IMR-90 (cell line): ENCODE results near the gene KCNMA1. TPM values are rescaled to one million over a fixed set of nuclear protein-coding genes. Genes with fewer than 3 reads are reported as not detected.

ENCODE experiments used
- ATAC-seq: fragments of 200-7000 bp; cut with Tn5 transposase; 2 replicates; pipeline ENCODE4 v1.9.1; 2020; ENCODE audit warnings: low read depth, mild to moderate bottlenecking, moderate library complexity
- BruUV-seq: library from RNA; stranded (reverse); fragments of 400-500 nt; replicated peaks from 2 replicates; lab custom pipeline; 2021; lab: Mats Ljungman, UMichigan
- CTCF ChIA-PET: fragments of 300-600 bp; formaldehyde crosslinking; extraction: SDS; loops from one replicate; lab custom pipeline; 2021; ENCODE audit warnings: antibody characterized with exemption; lab: Yijun Ruan, JAX
- POLR2A ChIA-PET: fragments of 300-600 bp; sonication (Branson Sonifier 250); formaldehyde crosslinking; loops from one replicate; lab custom pipeline; 2022; ENCODE audit warnings: antibody characterized with exemption; ENCODE audit not compliant: unreplicated experiment; lab: Charles Lee
- DNase-seq: peaks from one replicate; pipeline ENCODE4 v3.0.0; 2013
- H2AFZ ChIP-seq: replicated peaks from 2 replicates; pipeline ENCODE3; 2013; ENCODE audit warnings: low read length, mild to moderate bottlenecking; ENCODE audit not compliant: poor library complexity
- H2AK5ac ChIP-seq: 2 replicates; pipeline ENCODE4 v1.6.1; 2013; ENCODE audit warnings: low read depth, low read length, inconsistent platforms
- H2AK9ac ChIP-seq: replicated peaks from 2 replicates; pipeline ENCODE3; 2013; ENCODE audit warnings: mild to moderate bottlenecking, low read depth, low read length, moderate library complexity; ENCODE audit not compliant: poor library complexity
- H2BK120ac ChIP-seq: 2 replicates; pipeline ENCODE4 v1.6.1; 2013; ENCODE audit warnings: low read depth, low read length, inconsistent platforms
- H2BK15ac ChIP-seq: 3 replicates; pipeline ENCODE4 v1.6.1; 2013; ENCODE audit warnings: low read depth, low read length, inconsistent platforms
- H2BK20ac ChIP-seq: 2 replicates; pipeline ENCODE4 v1.6.1; 2013; ENCODE audit warnings: low read depth, mild to moderate bottlenecking, inconsistent platforms, low read length, moderate library complexity
- H2BK5ac ChIP-seq: 2 replicates; pipeline ENCODE4 v1.6.1; 2013; ENCODE audit warnings: mild to moderate bottlenecking, low read depth, low read length, inconsistent platforms; ENCODE audit not compliant: poor library complexity, severe bottlenecking
- H3K14ac ChIP-seq: replicated peaks from 2 replicates; pipeline ENCODE4 v1.6.1; 2013; ENCODE audit warnings: low read depth, low read length, inconsistent platforms
- H3K18ac ChIP-seq: 2 replicates; pipeline ENCODE4 v1.6.1; 2013; ENCODE audit warnings: low read depth, low read length, control low read depth
- H3K23ac ChIP-seq: 2 replicates; pipeline ENCODE4 v1.6.1; 2013; ENCODE audit warnings: low read depth, low read length, inconsistent platforms
- H3K27ac ChIP-seq: 2 replicates; pipeline ENCODE4 v1.5.1; 2013; ENCODE audit warnings: mild to moderate bottlenecking, control low read depth, low read length; ENCODE audit not compliant: insufficient read depth
- H3K27me3 ChIP-seq: 2 replicates; pipeline ENCODE4 v1.6.1; 2013; ENCODE audit warnings: low read length; ENCODE audit not compliant: control insufficient read depth, insufficient read depth
- H3K36me3 ChIP-seq: 2 replicates; pipeline ENCODE4 v1.6.1; 2013; ENCODE audit warnings: low read length, mixed read lengths; ENCODE audit not compliant: control insufficient read depth, insufficient read depth
- H3K4ac ChIP-seq: 2 replicates; pipeline ENCODE4 v1.6.1; 2013; ENCODE audit warnings: low read depth, low read length, inconsistent platforms
- H3K4me1 ChIP-seq: 2 replicates; pipeline ENCODE4 v1.6.1; 2013; ENCODE audit warnings: low read length, mixed read lengths; ENCODE audit not compliant: control insufficient read depth, insufficient read depth
- H3K4me2 ChIP-seq: 2 replicates; pipeline ENCODE4 v1.6.1; 2013; ENCODE audit warnings: low read depth, mild to moderate bottlenecking, control low read depth, low read length, moderate library complexity
- H3K4me3 ChIP-seq: 2 replicates; pipeline ENCODE4 v1.5.1; 2013; ENCODE audit warnings: low read depth, mild to moderate bottlenecking, control low read depth, low read length, moderate library complexity; ENCODE audit not compliant: insufficient read depth
- H3K56ac ChIP-seq: 2 replicates; pipeline ENCODE4 v1.6.1; 2013; ENCODE audit warnings: low read length, inconsistent platforms; ENCODE audit not compliant: insufficient read depth; ENCODE audit errors: extremely low read depth
- H3K79me1 ChIP-seq, 2 experiments: 2 replicates each; pipeline ENCODE4 v1.6.1; 2013; ENCODE audit warnings: low read length in 2 of 2, inconsistent platforms in 1 of 2, low read depth in 1 of 2
- H3K9ac ChIP-seq: 2 replicates; pipeline ENCODE4 v1.6.1; 2013; ENCODE audit warnings: low read depth, low read length, control low read depth
- H3K9me1 ChIP-seq: 2 replicates; pipeline ENCODE4 v1.6.1; 2013; ENCODE audit warnings: low read length, inconsistent platforms; ENCODE audit not compliant: insufficient read depth
- H3K9me3 ChIP-seq: 2 replicates; pipeline ENCODE4 v1.6.1; 2013; ENCODE audit warnings: low read length; ENCODE audit not compliant: control insufficient read depth, insufficient read depth
- H4K20me1 ChIP-seq: 2 replicates; pipeline ENCODE4 v1.6.1; 2013; ENCODE audit warnings: low read length, inconsistent platforms; ENCODE audit not compliant: insufficient read depth
- H4K5ac ChIP-seq: 2 replicates; pipeline ENCODE4 v1.6.1; 2013; ENCODE audit warnings: mild to moderate bottlenecking, low read depth, low read length, control low read depth
- H4K8ac ChIP-seq, 2 experiments: 2 replicates each; pipeline ENCODE4 v1.6.1; 2013; ENCODE audit warnings: low read depth in 2 of 2, low read length in 2 of 2, control low read depth in 1 of 2, inconsistent platforms in 1 of 2
- H4K91ac ChIP-seq: 2 replicates; pipeline ENCODE4 v1.6.1; 2013; ENCODE audit warnings: low read depth, low read length, inconsistent platforms; ENCODE audit not compliant: insufficient read depth
- FOS ChIP-seq: fragments of 150-350 bp; IDR thresholded peaks from 2 replicates; pipeline ENCODE4 v1.6.1; 2016; ENCODE audit warnings: low read depth, low read length
- RAD21 ChIP-seq: IDR thresholded peaks from 2 replicates; pipeline ENCODE4 v1.6.1; 2012; ENCODE audit warnings: low read length, improper control_type of control experiment
- WGBS, 2 experiments: methylation state at CpG; one replicate each; pipeline versions ENCODE4 v1.1.5 to v1.1.7; 2013; ENCODE audit warnings: missing lambda C conversion rate in 2 of 2; ENCODE audit not compliant: insufficient read length in 1 of 2; ENCODE audit errors: extremely low coverage in 2 of 2; 5-methylcytosine and 5-hydroxymethylcytosine counted together
- dilution Hi-C: fragments of 300-500 bp; cut with HindIII; formaldehyde crosslinking; loops from one replicate; pipeline ENCODE4 v1.14.3; 2018; ENCODE audit warnings: low sequenced_read_pairs; ENCODE audit not compliant: unreplicated experiment
- in situ Hi-C: fragments of 300-500 bp; cut with MboI; formaldehyde crosslinking; loops from 3 replicates; pipeline ENCODE4 v1.14.3; 2019; ENCODE audit warnings: low sequenced_read_pairs, inconsistent platforms, mixed read lengths
- intact Hi-C: fragments of 100-400 bp; cut with micrococcal nuclease; formaldehyde crosslinking; loops from 2 replicates; pipeline ENCODE4 v1.10.0; 2022
- polyA plus RNA-seq, 3 experiments: library from polyadenylated mRNA; depleted of rRNA; stranded (reverse); fragments of >200 nt; gene quantifications; 2 replicates each; pipeline ENCODE4 v1.2.3, GENCODE V29; 2012; ENCODE audit warnings: low replicate concordance in 1 of 3
- total RNA-seq: library from RNA; depleted of rRNA; stranded (reverse); fragments of >200 nt; gene quantifications from 2 replicates; pipeline ENCODE4 v1.2.3, GENCODE V29; 2012

Gene KCNMA1
- total and polyA plus RNA-seq, 2 of the 4 experiments (the other 2 are of a cell fraction) = 25.6 to 29.6 TPM

GRCh38 chr10:77162697-77163096, 474.9 kb downstream of the KCNMA1 start:
- no TSS peak for BruUV-seq

More at GRCh38 chr10:77162697-77163096, 474.9 kb downstream of the KCNMA1 start:
- no peak overlapping the region for H2BK20ac ChIP-seq
- no peaks in the 10 kb centered on the region for H3K9me3 ChIP-seq
- H3K4ac ChIP-seq = peak overlapping the region; percentile 68; the same call in 1 of the 2 replicates
- H2BK15ac ChIP-seq = peak overlapping the region; percentile 57; the same call in 1 of the 3 replicates
- no peak overlapping the region; a peak in 1 of 4 replicates for H4K8ac ChIP-seq
- H4K91ac ChIP-seq = no peak overlapping the region
- H3K4me2 ChIP-seq = no peak overlapping the region
- peaks cover 0 to 14% of the 10 kb centered on the region in 2 experiments; a peak in 2 of 4 replicates for H3K79me1 ChIP-seq
- no peak overlapping the region for H3K27ac ChIP-seq
- H2BK5ac ChIP-seq = no peak overlapping the region
- no peak overlapping the region for H2AK9ac ChIP-seq
- H4K5ac ChIP-seq = no peak overlapping the region
- H3K14ac ChIP-seq = no peak overlapping the region
- dilution Hi-C loops (no loop called here), intact Hi-C loops (no loop called here), in situ Hi-C loops (no loop called here)
- no peak overlapping the region for H3K4me3 ChIP-seq
- H3K56ac ChIP-seq = no peak overlapping the region
- H3K9ac ChIP-seq = no peak overlapping the region
- H3K4me1 ChIP-seq = peaks cover 22% of the 10 kb centered on the region
- H2AFZ ChIP-seq = no peak overlapping the region
- H2BK120ac ChIP-seq = peak overlapping the region; percentile 92; the same call in 1 of the 2 replicates
- TF ChIP-seq FOS (peak; percentile 80), RAD21 (no peak)
- CTCF ChIA-PET = interaction anchor here (0.7 kb wide), 1 partner anchor 579 kb away, joined by 3 read pairs; no protein-coding TSS in a partner anchor
- no peak overlapping the region for H3K18ac ChIP-seq
- no CpG with 5 or more reads among the region's 4 CpGs for WGBS, 2 experiments
- H3K23ac ChIP-seq = no peak overlapping the region
- H3K36me3 ChIP-seq = no peaks in the 10 kb centered on the region
- H3K27me3 ChIP-seq = no peaks in the 10 kb centered on the region
- POLR2A ChIA-PET = no interaction called here
- peaks cover 33% of the 10 kb centered on the region for H3K9me1 ChIP-seq
- peaks cover 8% of the 10 kb centered on the region; the same call in 1 of the 2 replicates for H4K20me1 ChIP-seq
- DNase-seq = peak; percentile 89
- H2AK5ac ChIP-seq = no peak overlapping the region
- no peak for ATAC-seq
